Naive thymus-derived CD8-positive, alpha-beta T cell (primary cell): Measurements from ENCODE around the gene PGF. TPM values are rescaled to one million over a fixed set of nuclear protein-coding genes. Genes with fewer than 3 reads are reported as not detected.

Experiments used
- ATAC-seq, 2 donors: fragments of 150-1000 bp; cut with Tn5 transposase in 1 of 2; sonication (Bioruptor Pico), chemical (Tn5 transposase) in 1 of 2; 1 replicate in 1 of 2; 2 replicates in 1 of 2; pipeline ENCODE4 v1.10.0; 2021; ENCODE audit warnings: mild to moderate bottlenecking in 2 of 2, moderate library complexity in 2 of 2
- POLR2A ChIA-PET: fragments of 350-600 bp; sonication (Branson Sonifier 250); formaldehyde crosslinking; loops from one replicate; lab custom pipeline; 2021; ENCODE audit warnings: antibody characterized with exemption; lab: Charles Lee
- DNase-seq, 10 donors: peaks; one replicate each; pipeline versions ENCODE4 v3.0.0 to v3.0.0-alpha.2; 2020 to 2022
- H3K27ac Mint-ChIP-seq, 10 donors: one replicate each; pipeline ENCODE4 v1.8.0; 2020 to 2022; ENCODE audit warnings: mild to moderate bottlenecking in 10 of 10, mixed read lengths in 10 of 10, moderate library complexity in 4 of 10, inconsistent platforms in 1 of 10
- H3K27me3 Mint-ChIP-seq, 5 donors: one replicate each; pipeline ENCODE4 v1.8.0; 2021 to 2022; ENCODE audit warnings: mixed read lengths in 5 of 5
- H3K36me3 Mint-ChIP-seq, 3 donors: one replicate each; pipeline ENCODE4 v1.8.0; 2020 to 2022; ENCODE audit warnings: mixed read lengths in 3 of 3, mild to moderate bottlenecking in 2 of 3, inconsistent platforms in 1 of 3
- H3K4me1 Mint-ChIP-seq, 4 donors: one replicate each; pipeline ENCODE4 v1.8.0; 2021 to 2022; ENCODE audit warnings: mixed read lengths in 4 of 4
- H3K4me3 Mint-ChIP-seq, 10 donors: one replicate each; pipeline ENCODE4 v1.8.0; 2020 to 2022; ENCODE audit warnings: mild to moderate bottlenecking in 10 of 10, mixed read lengths in 10 of 10, moderate library complexity in 6 of 10, inconsistent platforms in 1 of 10
- H3K9me3 Mint-ChIP-seq, 9 donors: one replicate each; pipeline ENCODE4 v1.8.0; 2020 to 2022; ENCODE audit warnings: mixed read lengths in 9 of 9, mild to moderate bottlenecking in 3 of 9, inconsistent platforms in 1 of 9, moderate library complexity in 1 of 9
- polyA plus RNA-seq, 3 donors: library from polyadenylated mRNA; unstranded; fragments of 300-500 nt; fragmentation: Illumina TruSeq; gene quantifications; one replicate each; pipeline ENCODE4 v1.2.3, GENCODE V29; 2021
- total RNA-seq, 8 experiments: library from RNA in 2 of 8; stranded (reverse) in 2 of 8; gene quantifications; one replicate each; pipeline ENCODE4 v1.2.3 and lab custom pipeline; 2021 to 2026

Gene PGF
- total and polyA plus RNA-seq, 5 experiments from 2014 or later = 0.13 TPM; not detected in 4

- no peaks in the 10 kb centered on the region for H3K36me3 Mint-ChIP-seq
- H3K27ac Mint-ChIP-seq = no peak overlapping the region
- DNase-seq (no peak), ATAC-seq (no peak)
- no peak overlapping the region for H3K4me3 Mint-ChIP-seq
- peaks cover 0 to 11% (median 3%) of the 10 kb centered on the region in 4 donors for H3K4me1 Mint-ChIP-seq
- no peaks in the 10 kb centered on the region for H3K9me3 Mint-ChIP-seq
- POLR2A ChIA-PET = no interaction called here
- H3K27me3 Mint-ChIP-seq = peaks cover 0 to 3% (median 0%) of the 10 kb centered on the region in 5 donors
Observed at GRCh38 chr14:74920281-74920680, 35.1 kb downstream of the PGF start.

GRCh38 chr14:74919421-74920165 lies 35.8 kb downstream of the PGF start:
- Mint-ChIP-seq H3K27ac (peak overlapping the region in 1 of 10 donors; percentile 24), H3K4me3 (peak overlapping the region in 1 of 10 donors; percentile 18), H3K36me3 (no peaks in the 10 kb centered on the region), H3K9me3 (no peaks in the 10 kb centered on the region), H3K4me1 (peaks cover 0 to 11% (median 3%) of the 10 kb centered on the region in 4 donors), H3K27me3 (peaks cover 0 to 3% (median 0%) of the 10 kb centered on the region in 5 donors)
- POLR2A ChIA-PET = no interaction called here
- ATAC-seq (no peak), DNase-seq (no peak)

DNA sequence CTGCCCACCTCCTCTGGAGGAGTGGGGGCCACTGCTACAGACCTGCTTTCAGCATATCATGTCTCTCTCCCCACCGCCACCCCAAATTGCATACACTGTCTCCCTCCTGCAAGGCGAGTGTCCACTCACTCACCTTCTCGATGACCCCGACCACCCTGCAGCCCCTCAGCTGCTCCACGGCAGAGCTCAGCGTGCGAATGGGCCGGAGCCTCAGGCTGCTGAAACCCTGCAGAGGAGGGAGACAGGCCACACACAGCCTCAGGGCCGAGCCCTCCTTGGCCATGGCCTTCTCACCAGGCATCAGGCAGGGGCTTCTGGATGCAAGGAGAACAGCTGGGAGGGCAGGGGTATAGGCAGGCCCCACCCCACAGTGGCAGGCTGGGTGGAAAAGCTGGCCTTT lies 37.0 kb downstream of the PGF start:
- POLR2A ChIA-PET = no interaction called here
- H3K27ac Mint-ChIP-seq = no peak overlapping the region
- H3K27me3 Mint-ChIP-seq = no peaks in the 10 kb centered on the region
- H3K9me3 Mint-ChIP-seq = no peaks in the 10 kb centered on the region
- H3K4me1 Mint-ChIP-seq = peaks cover 0 to 5% (median under 1%) of the 10 kb centered on the region in 4 donors
- DNase-seq (no peak), ATAC-seq (no peak)
- no peaks in the 10 kb centered on the region for H3K36me3 Mint-ChIP-seq
- peak overlapping the region in 1 of 10 donors; percentile 51 for H3K4me3 Mint-ChIP-seq

DNA sequence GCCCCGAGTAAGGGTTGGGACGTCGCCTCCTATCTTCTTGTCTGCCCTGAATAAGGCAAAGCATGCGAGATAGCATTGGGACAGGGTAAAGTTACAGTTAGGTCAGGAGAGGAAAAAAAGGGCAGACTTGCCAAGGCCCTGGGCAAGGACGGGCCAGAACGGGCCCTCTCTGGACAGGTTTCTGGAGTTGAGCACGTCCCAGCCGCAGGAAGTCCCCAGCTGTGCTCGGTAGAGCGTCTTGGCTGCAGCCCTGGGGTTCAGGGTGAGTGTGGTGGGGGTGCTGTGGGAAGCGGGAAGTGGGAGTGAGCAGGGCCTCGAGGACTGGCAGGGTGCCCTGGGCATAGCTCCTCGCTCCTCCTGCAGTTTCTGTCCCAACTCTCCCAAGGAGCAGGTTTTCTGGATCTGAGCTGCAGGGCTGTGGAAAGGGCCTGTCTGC lies 37.7 kb downstream of the PGF start:
- Mint-ChIP-seq H3K9me3 (no peaks in the 10 kb centered on the region), H3K36me3 (no peaks in the 10 kb centered on the region), H3K4me1 (peaks cover 0 to 4% (median under 1%) of the 10 kb centered on the region in 4 donors), H3K27ac (no peak overlapping the region), H3K4me3 (no peak overlapping the region), H3K27me3 (no peaks in the 10 kb centered on the region)
- DNase-seq (no peak), ATAC-seq (no peak)
- POLR2A ChIA-PET = no interaction called here

- H3K27me3 Mint-ChIP-seq = no peaks in the 10 kb centered on the region
- no peaks in the 10 kb centered on the region for H3K36me3 Mint-ChIP-seq
- POLR2A ChIA-PET = interaction anchor here (0.7 kb wide), 1 partner anchor 13 kb away, joined by 3 read pairs; no protein-coding TSS in a partner anchor
- no peaks in the 10 kb centered on the region for H3K9me3 Mint-ChIP-seq
- no peak overlapping the region for H3K27ac Mint-ChIP-seq
- H3K4me3 Mint-ChIP-seq = no peak overlapping the region
- DNase-seq (no peak), ATAC-seq (no peak)
- H3K4me1 Mint-ChIP-seq = peaks cover 0 to 2% (median under 1%) of the 10 kb centered on the region in 4 donors
Observed at GRCh38 chr14:74917178-74917543, 38.2 kb downstream of the PGF start.

GRCh38 chr14:74915826-74916225 lies 39.6 kb downstream of the PGF start:
- ATAC-seq (no peak), DNase-seq (no peak)
- Mint-ChIP-seq H3K9me3 (no peaks in the 10 kb centered on the region), H3K4me1 (peaks cover 0 to 1% (median 0%) of the 10 kb centered on the region in 4 donors), H3K36me3 (no peaks in the 10 kb centered on the region), H3K4me3 (no peak overlapping the region), H3K27me3 (no peaks in the 10 kb centered on the region), H3K27ac (no peak overlapping the region)
- POLR2A ChIA-PET = no interaction called here

GRCh38 chr14:74915426-74915825 lies 40.0 kb downstream of the PGF start:
- POLR2A ChIA-PET = interaction anchor here (0.6 kb wide), 1 partner anchor 38 kb away, joined by 4 read pairs; no protein-coding TSS in a partner anchor
- no peak for DNase-seq
- Mint-ChIP-seq H3K9me3 (no peaks in the 10 kb centered on the region), H3K36me3 (no peaks in the 10 kb centered on the region), H3K27ac (no peak overlapping the region), H3K27me3 (no peaks in the 10 kb centered on the region), H3K4me3 (no peak overlapping the region), H3K4me1 (no peaks in the 10 kb centered on the region)
- no peak for ATAC-seq

DNA sequence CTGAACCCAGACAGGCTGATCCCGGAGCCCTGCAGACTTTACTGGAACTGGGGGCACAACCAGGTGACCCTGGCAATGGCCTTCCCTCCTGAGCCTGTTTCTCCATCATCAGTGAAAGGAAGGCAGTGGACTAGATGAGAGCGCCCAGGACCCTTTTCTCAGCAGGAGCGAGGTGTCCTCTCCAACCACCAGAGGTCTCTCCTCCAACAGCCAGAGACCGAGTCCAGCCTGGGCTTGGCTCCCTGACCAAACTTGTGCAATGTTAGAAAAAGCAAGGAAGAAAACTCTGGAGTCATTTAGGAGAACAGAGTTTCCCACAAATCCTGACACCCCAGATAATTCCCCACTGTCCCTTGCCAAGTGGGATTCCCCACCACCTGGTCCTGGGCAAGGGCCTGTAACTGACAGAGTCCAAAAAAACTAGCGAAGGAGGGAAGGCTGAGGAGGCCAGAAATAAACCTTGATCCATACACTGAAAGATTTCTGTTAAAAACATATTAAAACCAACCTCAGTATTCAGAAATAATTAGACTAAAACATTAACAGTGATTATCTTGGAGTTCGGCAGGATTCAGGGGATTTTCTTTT lies 41.3 kb downstream of the PGF start:
- no peaks in the 10 kb centered on the region for H3K9me3 Mint-ChIP-seq
- ATAC-seq (no peak), DNase-seq (no peak)
- H3K27me3 Mint-ChIP-seq = no peaks in the 10 kb centered on the region
- POLR2A ChIA-PET = no interaction called here
- H3K27ac Mint-ChIP-seq = peak overlapping the region in 1 of 10 donors; percentile 38
- H3K4me3 Mint-ChIP-seq = no peak overlapping the region
- H3K4me1 Mint-ChIP-seq = no peaks in the 10 kb centered on the region
- H3K36me3 Mint-ChIP-seq = no peaks in the 10 kb centered on the region

- DNase-seq = no peak
- peaks cover 0 to 2% (median 0%) of the 10 kb centered on the region in 4 donors for H3K4me1 Mint-ChIP-seq
- H3K4me3 Mint-ChIP-seq = no peak overlapping the region
- POLR2A ChIA-PET = no interaction called here
- no peaks in the 10 kb centered on the region for H3K27me3 Mint-ChIP-seq
- H3K9me3 Mint-ChIP-seq = no peaks in the 10 kb centered on the region
- H3K27ac Mint-ChIP-seq = peak overlapping the region in 2 of 10 donors; percentile 41 to 66
- no peaks in the 10 kb centered on the region for H3K36me3 Mint-ChIP-seq
- ATAC-seq = no peak
Observed at GRCh38 chr14:74913393-74913910, 41.9 kb downstream of the PGF start.

GRCh38 chr14:74912801-74913200 lies 42.6 kb downstream of the PGF start:
- Mint-ChIP-seq H3K36me3 (no peaks in the 10 kb centered on the region), H3K27ac (peak overlapping the region in 2 of 10 donors; percentile 27 to 51), H3K9me3 (no peaks in the 10 kb centered on the region), H3K4me1 (peaks cover 0 to 2% (median 0%) of the 10 kb centered on the region in 4 donors), H3K27me3 (no peaks in the 10 kb centered on the region), H3K4me3 (no peak overlapping the region)
- ATAC-seq = no peak
- POLR2A ChIA-PET = no interaction called here
- no peak for DNase-seq

DNA sequence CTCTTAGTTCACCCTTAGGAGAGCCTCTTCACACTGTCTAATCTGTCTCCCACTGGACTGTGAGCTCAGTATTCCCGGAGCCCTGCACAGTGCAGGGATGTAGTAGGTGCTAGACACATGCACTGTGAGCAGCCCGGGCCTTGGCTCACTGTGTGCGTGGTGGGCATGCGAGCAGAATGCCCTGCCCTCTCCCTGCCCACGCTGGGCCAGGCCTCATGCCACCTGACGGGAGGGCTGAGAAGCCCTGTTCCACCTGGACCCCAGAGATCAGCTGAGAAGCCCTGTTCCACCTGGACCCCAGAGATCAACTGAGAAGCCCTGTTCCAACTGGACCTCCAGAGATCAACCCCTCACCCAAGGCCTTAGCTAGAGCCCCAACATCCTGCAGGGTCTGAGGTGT lies 43.3 kb downstream of the PGF start:
- Mint-ChIP-seq H3K36me3 (no peaks in the 10 kb centered on the region), H3K9me3 (no peaks in the 10 kb centered on the region), H3K27me3 (no peaks in the 10 kb centered on the region), H3K4me1 (peaks cover 0 to 9% (median 1%) of the 10 kb centered on the region in 4 donors), H3K27ac (no peak overlapping the region), H3K4me3 (no peak overlapping the region)
- ATAC-seq = no peak
- DNase-seq = no peak
- POLR2A ChIA-PET = no interaction called here

DNA sequence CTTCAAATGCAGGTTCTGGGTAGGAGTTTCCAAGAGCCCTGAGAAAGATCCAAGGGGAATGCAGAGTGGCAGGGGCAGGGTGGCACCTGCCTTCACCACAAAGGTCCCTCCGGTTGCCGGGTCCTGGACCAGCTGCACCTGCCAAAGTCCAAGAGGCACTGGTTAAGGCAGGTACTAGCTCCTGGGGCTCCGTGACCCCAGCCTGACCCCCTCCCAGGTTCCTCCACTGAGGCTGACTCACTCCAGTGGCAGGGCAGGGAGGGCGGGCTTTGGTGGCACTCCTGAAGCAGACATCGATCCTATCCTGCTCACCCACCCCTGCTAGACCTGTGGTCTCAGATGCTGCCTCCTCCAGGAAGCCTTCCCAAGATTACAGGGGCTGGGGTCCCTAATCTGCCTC lies 43.7 kb downstream of the PGF start:
- no peaks in the 10 kb centered on the region for H3K36me3 Mint-ChIP-seq
- H3K9me3 Mint-ChIP-seq = no peaks in the 10 kb centered on the region
- H3K4me3 Mint-ChIP-seq = no peak overlapping the region
- POLR2A ChIA-PET = no interaction called here
- no peak for DNase-seq
- peaks cover 0 to 12% (median 3%) of the 10 kb centered on the region in 4 donors for H3K4me1 Mint-ChIP-seq
- no peaks in the 10 kb centered on the region for H3K27me3 Mint-ChIP-seq
- ATAC-seq = no peak
- H3K27ac Mint-ChIP-seq = peak overlapping the region in 1 of 10 donors; percentile 75

- Mint-ChIP-seq H3K36me3 (no peaks in the 10 kb centered on the region), H3K27me3 (no peaks in the 10 kb centered on the region), H3K4me1 (peaks cover 0 to 15% (median 4%) of the 10 kb centered on the region in 4 donors), H3K4me3 (no peak overlapping the region), H3K9me3 (no peaks in the 10 kb centered on the region), H3K27ac (peak overlapping the region in 1 of 10 donors; percentile 75)
- DNase-seq (no peak), ATAC-seq (no peak)
- POLR2A ChIA-PET = interaction anchor here (0.7 kb wide), 1 partner anchor 121 kb away, joined by 3 read pairs; no protein-coding TSS in a partner anchor
Observed at GRCh38 chr14:74911221-74911620, 44.2 kb downstream of the PGF start.
